H9 (cell line): ENCODE measurements around the gene ARMC2. TPM values are rescaled to one million over a fixed set of nuclear protein-coding genes. Genes with fewer than 3 reads are reported as not detected.

Experiments used
- DNase-seq: peaks from one replicate; pipeline ENCODE4 v3.0.0-alpha.2; 2017
- H2AFZ ChIP-seq: one replicate; pipeline ENCODE4 v1.6.1; 2013; ENCODE audit warnings: mild to moderate bottlenecking, low read length, control low read depth, moderate library complexity
- H2AK5ac ChIP-seq: 2 replicates; pipeline ENCODE4 v1.6.1; 2013; ENCODE audit warnings: low read length, control low read depth, mixed read lengths; ENCODE audit not compliant: insufficient read length
- H2BK120ac ChIP-seq: one replicate; pipeline ENCODE4 v1.6.1; 2013; ENCODE audit warnings: low read depth, mild to moderate bottlenecking, low read length, control low read depth, inconsistent platforms; ENCODE audit not compliant: poor library complexity, severe bottlenecking
- H2BK12ac ChIP-seq: 2 replicates; pipeline ENCODE4 v1.6.1; 2013; ENCODE audit warnings: low read length, control low read depth, mixed read lengths, low read depth; ENCODE audit not compliant: insufficient read length
- H2BK15ac ChIP-seq: 2 replicates; pipeline ENCODE4 v1.6.1; 2013; ENCODE audit warnings: low read depth, low read length, control low read depth
- H2BK20ac ChIP-seq: one replicate; pipeline ENCODE4 v1.6.1; 2013; ENCODE audit warnings: low read depth, mild to moderate bottlenecking, low read length, control low read depth, inconsistent platforms; ENCODE audit not compliant: poor library complexity, severe bottlenecking
- H2BK5ac ChIP-seq: 2 replicates; pipeline ENCODE4 v1.6.1; 2013; ENCODE audit warnings: low read length, control low read depth, mixed read lengths; ENCODE audit not compliant: insufficient read length
- H3K14ac ChIP-seq: 2 replicates; pipeline ENCODE4 v1.6.1; 2013; ENCODE audit warnings: low read length, control low read depth; ENCODE audit not compliant: insufficient read depth
- H3K18ac ChIP-seq: 2 replicates; pipeline ENCODE4 v1.6.1; 2013; ENCODE audit warnings: low read depth, mild to moderate bottlenecking, mixed read lengths, low read length, control low read depth; ENCODE audit not compliant: insufficient read length
- H3K23ac ChIP-seq: 2 replicates; pipeline ENCODE4 v1.6.1; 2013; ENCODE audit warnings: low read length, control low read depth, mixed read lengths, low read depth; ENCODE audit not compliant: insufficient read length
- H3K23me2 ChIP-seq: 2 replicates; pipeline ENCODE4 v1.6.1; 2013; ENCODE audit warnings: low read depth, mild to moderate bottlenecking, mixed read lengths, low read length, control low read depth; ENCODE audit not compliant: insufficient read length, poor library complexity, severe bottlenecking
- H3K27ac ChIP-seq: 2 replicates; pipeline ENCODE4 v1.5.1; 2013; ENCODE audit warnings: low read length, control low read depth, mixed read lengths, low read depth; ENCODE audit not compliant: insufficient read length
- H3K27me3 ChIP-seq: 2 replicates; pipeline ENCODE4 v1.6.1; 2013; ENCODE audit warnings: low read length, control low read depth, inconsistent platforms; ENCODE audit not compliant: insufficient read depth
- H3K4ac ChIP-seq: 2 replicates; pipeline ENCODE4 v1.6.1; 2013; ENCODE audit warnings: low read depth, mild to moderate bottlenecking, control low read depth, inconsistent platforms, low read length, moderate library complexity
- H3K4me1 ChIP-seq: 2 replicates; pipeline ENCODE4 v1.6.1; 2013; ENCODE audit warnings: low read length, control low read depth, inconsistent platforms; ENCODE audit not compliant: insufficient read depth
- H3K4me2 ChIP-seq: 2 replicates; pipeline ENCODE4 v1.6.1; 2013; ENCODE audit warnings: low read length, control low read depth, mixed read lengths; ENCODE audit not compliant: insufficient read length, insufficient read depth
- H3K56ac ChIP-seq: 2 replicates; pipeline ENCODE4 v1.6.1; 2013; ENCODE audit warnings: low read depth, mild to moderate bottlenecking, mixed read lengths, low read length, control low read depth; ENCODE audit not compliant: insufficient read length
- H3K79me1 ChIP-seq: 2 replicates; pipeline ENCODE4 v1.6.1; 2013; ENCODE audit warnings: low read depth, mild to moderate bottlenecking, moderate library complexity, low read length, control low read depth, inconsistent platforms; ENCODE audit not compliant: insufficient read depth, poor library complexity, severe bottlenecking
- H3K79me2 ChIP-seq: 2 replicates; pipeline ENCODE4 v1.6.1; 2013; ENCODE audit warnings: low read length, control low read depth, inconsistent platforms; ENCODE audit not compliant: insufficient read depth
- H3K9ac ChIP-seq: 2 replicates; pipeline ENCODE4 v1.6.1; 2013; ENCODE audit warnings: low read length, control low read depth, mixed read lengths; ENCODE audit not compliant: insufficient read length; ENCODE audit errors: extremely low read depth
- H3K9me3 ChIP-seq: one replicate; pipeline ENCODE4 v1.6.1; 2013; ENCODE audit warnings: low read depth, low read length, inconsistent platforms; ENCODE audit not compliant: control insufficient read depth
- H3T11ph ChIP-seq: one replicate; pipeline ENCODE4 v1.6.1; 2013; ENCODE audit warnings: mild to moderate bottlenecking, low read length, control low read depth, inconsistent platforms
- H4K20me1 ChIP-seq: one replicate; pipeline ENCODE4 v1.6.1; 2013; ENCODE audit not compliant: control insufficient read depth, insufficient read length, insufficient read depth
- H4K5ac ChIP-seq: 2 replicates; pipeline ENCODE4 v1.6.1; 2013; ENCODE audit warnings: low read depth, mild to moderate bottlenecking, mixed read lengths, low read length, control low read depth; ENCODE audit not compliant: insufficient read length
- H4K8ac ChIP-seq: replicated peaks from 2 replicates; pipeline ENCODE4 v1.6.1; 2013; ENCODE audit warnings: low read length, control low read depth, mixed read lengths, low read depth; ENCODE audit not compliant: insufficient read length
- H4K91ac ChIP-seq: 2 replicates; pipeline ENCODE4 v1.6.1; 2013; ENCODE audit warnings: low read depth, mild to moderate bottlenecking, moderate library complexity, mixed read lengths, low read length, control low read depth; ENCODE audit not compliant: insufficient read length
- H3K27ac Mint-ChIP-seq, 3 experiments: 2 replicates in 2 of 3; 3 replicates in 1 of 3; pipeline ENCODE4 v1.8.0; 2020 to 2021; ENCODE audit warnings: mixed read lengths in 3 of 3, mild to moderate bottlenecking in 1 of 3, moderate library complexity in 1 of 3
- H3K27me3 Mint-ChIP-seq: 2 replicates; pipeline ENCODE4 v1.8.0; 2021; ENCODE audit warnings: low read depth, mild to moderate bottlenecking, moderate library complexity, mixed read lengths
- H3K36me3 Mint-ChIP-seq, 3 experiments: 2 replicates in 2 of 3; 3 replicates in 1 of 3; pipeline ENCODE4 v1.8.0; 2020 to 2021; ENCODE audit warnings: low read depth in 3 of 3, mixed read lengths in 3 of 3; ENCODE audit not compliant: insufficient read depth in 1 of 3
- H3K4me1 Mint-ChIP-seq, 2 experiments: 2 replicates each; pipeline ENCODE4 v1.8.0; 2020; ENCODE audit warnings: mixed read lengths in 2 of 2
- H3K4me3 Mint-ChIP-seq, 2 experiments: 2 replicates in 1 of 2; 3 replicates in 1 of 2; pipeline ENCODE4 v1.8.0; 2020 to 2021; ENCODE audit warnings: mild to moderate bottlenecking in 2 of 2, mixed read lengths in 2 of 2, moderate library complexity in 1 of 2
- H3K9me3 Mint-ChIP-seq, 2 experiments: 2 replicates in 1 of 2; 3 replicates in 1 of 2; pipeline ENCODE4 v1.8.0; 2020; ENCODE audit warnings: mild to moderate bottlenecking in 2 of 2, mixed read lengths in 2 of 2, moderate library complexity in 1 of 2
- CTCF ChIP-seq: fragments of 200-600 bp; sonication (generic); conservative IDR thresholded peaks from 3 replicates; pipeline ENCODE4 v1.8.0; 2021; ENCODE audit warnings: antibody characterized with exemption, mild to moderate bottlenecking
- WGBS: extraction: QIAGEN DNeasy Blood & Tissue Kit; methylation state at CpG from one replicate; pipeline ENCODE4 v1.1.7; 2013; ENCODE audit warnings: missing lambda C conversion rate, low lambda C conversion rate, mixed read lengths; ENCODE audit not compliant: insufficient read length; ENCODE audit errors: extremely low coverage; 5-methylcytosine and 5-hydroxymethylcytosine counted together
- total RNA-seq: library from RNA; stranded (reverse); gene quantifications from 2 replicates; pipeline ENCODE4 v1.2.1, GENCODE V29; 2021

ARMC2 gene
- total RNA-seq, 1 experiment from 2014 or later: 2.8 TPM

GRCh38 chr6:109019911-109020310 is 171.7 kb downstream of the ARMC2 start:
- Histone ChIP-seq H3K4me1 (no peaks in the 10 kb centered on the region), H4K5ac (no peak overlapping the region), H2BK120ac (no peak overlapping the region), H3K79me1 (no peaks in the 10 kb centered on the region), H3K27ac (no peak overlapping the region), H2BK20ac (no peak overlapping the region), H2BK5ac (no peak overlapping the region), H3K4ac (no peak overlapping the region), H3K56ac (no peak overlapping the region), H3K4me2 (no peak overlapping the region), H3K9me3 (no peaks in the 10 kb centered on the region), H3K14ac (no peak overlapping the region), H3K23ac (no peak overlapping the region), H4K20me1 (no peaks in the 10 kb centered on the region), H2BK15ac (no peak overlapping the region), H3K23me2 (no peaks in the 10 kb centered on the region), H3K9ac (no peak overlapping the region), H3K27me3 (no peaks in the 10 kb centered on the region), H3T11ph (no peak overlapping the region), H2AFZ (no peak overlapping the region), H4K8ac (no peak overlapping the region), H3K79me2 (no peaks in the 10 kb centered on the region), H4K91ac (no peak overlapping the region), H2AK5ac (no peak overlapping the region), H3K18ac (no peak overlapping the region), H2BK12ac (no peak overlapping the region)
- Mint-ChIP-seq H3K27ac (no peak overlapping the region), H3K27me3 (no peaks in the 10 kb centered on the region), H3K36me3 (no peaks in the 10 kb centered on the region), H3K4me3 (no peak overlapping the region), H3K9me3 (no peaks in the 10 kb centered on the region), H3K4me1 (peaks cover 6 to 10% of the 10 kb centered on the region in 2 experiments)
- no peak for DNase-seq
- no peak for TF ChIP-seq CTCF
- no CpG with 5 or more reads among the region's 1 CpG for WGBS
